Small intestine (tissue), 7 donors: ENCODE data around the gene KRT86. TPM values are rescaled to one million over a fixed set of nuclear protein-coding genes. Genes with fewer than 3 reads are reported as not detected.

Experiments
- DNase-seq, 2 donors: peaks; one replicate each; pipeline versions ENCODE4 v3.0.0 to v3.0.0-alpha.2; 2013
- FAIRE-seq: peaks from 2 replicates; lab custom pipeline; 2012; peaks lifted over from hg19 to GRCh38; lab: Jason Lieb, UNC
- H3K27ac ChIP-seq, 3 donors: one replicate each; pipeline ENCODE4 v1.5.1; 2013; ENCODE audit warnings: low read length in 2 of 3, mild to moderate bottlenecking in 2 of 3, control low read depth in 1 of 3, inconsistent platforms in 1 of 3, low read depth in 1 of 3, moderate library complexity in 1 of 3
- H3K27me3 ChIP-seq, 3 donors: one replicate each; pipeline ENCODE4 v1.6.1; 2013; ENCODE audit warnings: low read length in 3 of 3, inconsistent platforms in 1 of 3; ENCODE audit not compliant: control insufficient read depth in 3 of 3, insufficient read depth in 3 of 3
- H3K36me3 ChIP-seq, 3 donors: one replicate each; pipeline ENCODE4 v1.6.1; 2013; ENCODE audit warnings: low read length in 3 of 3, inconsistent platforms in 1 of 3, low read depth in 1 of 3, mild to moderate bottlenecking in 1 of 3, moderate library complexity in 1 of 3; ENCODE audit not compliant: control insufficient read depth in 3 of 3, insufficient read depth in 2 of 3
- H3K4me1 ChIP-seq, 3 donors: one replicate each; pipeline ENCODE4 v1.6.1; 2013; ENCODE audit warnings: low read length in 2 of 3, inconsistent platforms in 1 of 3, low read depth in 1 of 3, mild to moderate bottlenecking in 1 of 3, moderate library complexity in 1 of 3; ENCODE audit not compliant: control insufficient read depth in 3 of 3, insufficient read depth in 2 of 3
- H3K4me3 ChIP-seq, 3 donors: one replicate each; pipeline ENCODE4 v1.5.1; 2013; ENCODE audit warnings: low read length in 3 of 3, control low read depth in 1 of 3, inconsistent platforms in 1 of 3, low read depth in 1 of 3, mild to moderate bottlenecking in 1 of 3, moderate library complexity in 1 of 3
- H3K9me3 ChIP-seq, 2 donors: one replicate each; pipeline ENCODE4 v1.6.1; 2013; ENCODE audit warnings: low read depth in 1 of 2, low read length in 1 of 2; ENCODE audit not compliant: control insufficient read depth in 2 of 2, insufficient read depth in 1 of 2
- WGBS, 3 donors: extraction: QIAGEN DNeasy Blood & Tissue Kit; methylation state at CpG; one replicate each; pipeline ENCODE4 v1.1.7; 2013; 5-methylcytosine and 5-hydroxymethylcytosine counted together
- polyA plus RNA-seq, 4 donors: library from polyadenylated mRNA; stranded (reverse) in 3 of 4; unstranded in 1 of 4; fragments of 200-250 nt in 3 of 4; fragments of 120-200 nt in 1 of 4; gene quantifications; one replicate each; pipeline versions ENCODE4 v1.2.1 to v1.2.3, GENCODE V29; 2013
- donor health status: healthy with polysubstance abuse.
- donor health status: control.
- donor health status: control.
- donor health status: Bipolar disorder and iron deficiency.
- donor health status: healthy.

Gene KRT86
- polyA plus RNA-seq, 4 donors, result 0.01 to 0.84 (median 0.54) TPM; not detected in 1

DNA sequence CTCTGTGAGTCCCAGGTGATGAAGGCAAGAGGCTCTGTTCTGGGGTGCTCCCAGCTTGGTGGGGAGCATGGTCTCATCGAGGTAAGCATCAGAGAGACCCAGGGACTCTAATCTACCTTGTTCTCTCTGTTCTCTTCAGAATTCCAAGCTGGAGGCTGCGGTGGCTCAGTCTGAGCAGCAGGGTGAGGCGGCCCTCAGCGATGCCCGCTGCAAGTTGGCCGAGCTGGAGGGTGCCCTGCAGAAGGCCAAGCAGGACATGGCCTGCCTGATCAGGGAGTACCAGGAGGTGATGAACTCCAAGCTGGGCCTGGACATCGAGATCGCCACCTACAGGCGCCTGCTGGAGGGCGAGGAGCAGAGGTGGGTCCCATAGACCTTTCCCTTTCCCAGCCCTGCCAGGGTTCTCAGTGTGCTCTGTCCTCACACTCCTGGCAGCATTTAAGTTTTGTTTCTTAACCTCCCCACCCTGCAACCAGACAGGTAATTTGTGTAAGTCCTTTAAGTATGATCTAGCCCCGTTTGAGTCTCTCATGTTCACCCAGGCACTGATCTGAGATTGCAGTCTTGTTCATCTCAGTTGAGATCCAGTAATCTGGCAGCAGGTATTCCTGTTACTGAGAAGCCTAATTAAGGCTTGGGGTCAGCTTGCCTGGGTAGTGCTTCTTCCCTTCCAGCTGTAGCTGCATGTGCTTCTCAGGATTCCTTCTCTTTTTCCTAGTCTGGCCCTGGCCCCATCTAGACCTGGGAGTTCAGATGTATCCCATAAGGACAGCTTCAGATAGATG lies 31.7 kb downstream of the KRT86 start:
- H3K4me3 ChIP-seq, result no peak overlapping the region
- H3K36me3 ChIP-seq, result no peaks in the 10 kb centered on the region
- FAIRE-seq, result no peak
- DNase-seq, result peak in 1 of 2 donors; percentile 8
- no peaks in the 10 kb centered on the region for H3K9me3 ChIP-seq
- H3K4me1 ChIP-seq, result peaks cover 0 to 5% (median 1%) of the 10 kb centered on the region in 3 donors
- no peak overlapping the region for H3K27ac ChIP-seq
- H3K27me3 ChIP-seq, result peaks cover 4 to 24% (median 6%) of the 10 kb centered on the region in 3 donors
- WGBS, 3 donors, result 60 to 69% (median 61%) methylated on average over 9 to 11 of the region's 11 CpGs

- DNase-seq, result no peak
Observed at GRCh38 chr12:52306731-52307130, 32.3 kb downstream of the KRT86 start.

GRCh38 chr12:52307836-52308805 lies 33.7 kb downstream of the KRT86 start:
- Histone ChIP-seq H3K27ac (peak overlapping the region in 1 of 3 donors; percentile 74), H3K27me3 (peaks cover 4 to 24% (median 6%) of the 10 kb centered on the region in 3 donors), H3K4me3 (peak overlapping the region in 2 of 3 donors; percentile 16 to 49), H3K36me3 (no peaks in the 10 kb centered on the region), H3K9me3 (no peaks in the 10 kb centered on the region), H3K4me1 (peaks cover 0 to 5% (median 1%) of the 10 kb centered on the region in 3 donors)
- DNase-seq (peak; percentile 55 to 92), FAIRE-seq (no peak)
- WGBS, 3 donors, result 4 to 7% (median 6%) methylated on average over 50 to 71 of the region's 71 CpGs

More at GRCh38 chr12:52306731-52307130, 32.3 kb downstream of the KRT86 start:
- Histone ChIP-seq H3K36me3 (no peaks in the 10 kb centered on the region), H3K4me3 (no peak overlapping the region), H3K27ac (no peak overlapping the region), H3K27me3 (peaks cover 4 to 19% (median 6%) of the 10 kb centered on the region in 3 donors), H3K9me3 (no peaks in the 10 kb centered on the region), H3K4me1 (peaks cover 0 to 5% (median 1%) of the 10 kb centered on the region in 3 donors)
- FAIRE-seq, result no peak
- 83 to 94% (median 83%) methylated on average over 2 of the region's 2 CpGs for WGBS, 3 donors

- DNase-seq (no peak), FAIRE-seq (no peak)
- Histone ChIP-seq H3K36me3 (no peaks in the 10 kb centered on the region), H3K4me1 (peaks cover 0 to 5% (median 1%) of the 10 kb centered on the region in 3 donors), H3K9me3 (no peaks in the 10 kb centered on the region), H3K4me3 (peak overlapping the region in 2 of 3 donors; percentile 16 to 49), H3K27ac (no peak overlapping the region), H3K27me3 (peaks cover 4 to 24% (median 6%) of the 10 kb centered on the region in 3 donors)
- WGBS, 3 donors, result 42 to 55% (median 54%) methylated on average over 15 of the region's 15 CpGs
Observed at GRCh38 chr12:52308806-52309425, 34.5 kb downstream of the KRT86 start.

GRCh38 chr12:52310622-52311284 lies 36.3 kb downstream of the KRT86 start:
- H3K9me3 ChIP-seq, result no peaks in the 10 kb centered on the region
- 79 to 82% (median 81%) methylated on average over 5 of the region's 5 CpGs for WGBS, 3 donors
- peaks cover 0 to 5% (median 1%) of the 10 kb centered on the region in 3 donors for H3K4me1 ChIP-seq
- no peaks in the 10 kb centered on the region for H3K36me3 ChIP-seq
- no peak for FAIRE-seq
- H3K27me3 ChIP-seq, result peaks cover 4 to 24% (median 6%) of the 10 kb centered on the region in 3 donors
- no peak for DNase-seq
- no peak overlapping the region for H3K27ac ChIP-seq
- no peak overlapping the region for H3K4me3 ChIP-seq

- no peaks in the 10 kb centered on the region for H3K36me3 ChIP-seq
- no peak for FAIRE-seq
- no peak for DNase-seq
- no peak overlapping the region for H3K27ac ChIP-seq
- no peaks in the 10 kb centered on the region for H3K9me3 ChIP-seq
- peaks cover 0 to 5% (median 1%) of the 10 kb centered on the region in 3 donors for H3K4me1 ChIP-seq
- 79 to 90% (median 81%) methylated on average over 3 of the region's 3 CpGs for WGBS, 3 donors
- peaks cover 4 to 24% (median 6%) of the 10 kb centered on the region in 3 donors for H3K27me3 ChIP-seq
- no peak overlapping the region for H3K4me3 ChIP-seq
Observed at GRCh38 chr12:52311285-52311648, 36.8 kb downstream of the KRT86 start.

DNA sequence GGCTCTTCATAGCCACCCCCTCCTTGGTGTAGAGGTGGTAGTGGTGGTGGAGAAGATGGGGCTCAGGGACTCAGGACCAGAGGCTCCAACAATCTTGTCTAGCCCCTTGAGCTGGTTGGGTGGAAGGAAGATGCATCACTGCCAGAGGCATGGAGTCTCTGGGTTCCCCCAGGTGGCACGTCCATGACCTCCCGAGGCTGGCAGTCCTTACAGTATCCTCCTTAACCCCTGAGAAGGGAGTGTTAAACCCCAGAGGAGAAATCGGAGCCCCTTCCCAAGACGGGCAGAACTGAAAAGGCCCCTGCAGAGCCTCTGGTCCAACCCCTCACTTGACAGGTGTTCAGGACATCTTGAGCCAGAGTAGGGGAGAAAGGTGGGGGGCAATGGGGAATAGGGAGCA lies 37.6 kb downstream of the KRT86 start:
- Histone ChIP-seq H3K27me3 (peaks cover 4 to 24% (median 6%) of the 10 kb centered on the region in 3 donors), H3K27ac (no peak overlapping the region), H3K9me3 (no peaks in the 10 kb centered on the region), H3K4me1 (peaks cover 0 to 5% (median 1%) of the 10 kb centered on the region in 3 donors), H3K4me3 (no peak overlapping the region), H3K36me3 (no peaks in the 10 kb centered on the region)
- no peak for FAIRE-seq
- DNase-seq, result no peak
- 71 to 85% (median 82%) methylated on average over 4 of the region's 4 CpGs for WGBS, 3 donors
